OCI-LY7 (cell line): Measurements from ENCODE around the gene KIFC1. TPM values are rescaled to one million over a fixed set of nuclear protein-coding genes. Genes with fewer than 3 reads are reported as not detected.
"Not testable (repeated sequence)": the region's sequence is repeated elsewhere in the genome, so short reads cannot be mapped to it uniquely, and the experiment has no call there.

ENCODE experiments used
- BruUV-seq: library from RNA; stranded (reverse); fragments of 400-500 nt; replicated peaks from 2 replicates; lab custom pipeline; 2021; lab: Mats Ljungman, UMichigan
- CTCF ChIA-PET: fragments of 300-600 bp; sonication (Branson Sonifier 250); formaldehyde crosslinking; loops from one replicate; lab custom pipeline; 2022; ENCODE audit warnings: antibody characterized with exemption; ENCODE audit not compliant: unreplicated experiment; lab: Charles Lee
- POLR2A ChIA-PET: fragments of 300-600 bp; sonication (Branson Sonifier 250); formaldehyde crosslinking; loops from one replicate; lab custom pipeline; 2022; ENCODE audit warnings: antibody characterized with exemption; lab: Charles Lee
- DNase-seq: peaks from one replicate; pipeline ENCODE4 v3.0.0-alpha.2; 2015; ENCODE audit warnings: low spot score
- H2AFZ ChIP-seq: fragments of 200-600 bp; sonication (generic), shearing (Covaris generic); 2 replicates; pipeline ENCODE4 v1.6.1; 2014; ENCODE audit warnings: mild to moderate bottlenecking, antibody characterized with exemption, low read length, moderate library complexity
- H3K27ac ChIP-seq: fragments of 200-600 bp; sonication (generic); 2 replicates; pipeline ENCODE4 v1.5.1; 2014; ENCODE audit warnings: mixed run types, low read depth, mild to moderate bottlenecking, moderate library complexity, low read length, inconsistent platforms; ENCODE audit not compliant: poor library complexity, severe bottlenecking
- H3K36me3 ChIP-seq: fragments of 200-600 bp; sonication (generic); 2 replicates; pipeline ENCODE4 v1.6.1; 2014; ENCODE audit warnings: mild to moderate bottlenecking, antibody characterized with exemption, low read length, moderate library complexity, mixed read lengths; ENCODE audit not compliant: insufficient read depth
- H3K4me1 ChIP-seq: fragments of 200-600 bp; sonication (generic); 2 replicates; pipeline ENCODE4 v1.5.1; 2014; ENCODE audit warnings: mild to moderate bottlenecking, low read length; ENCODE audit not compliant: insufficient read depth, poor library complexity, severe bottlenecking
- H3K4me2 ChIP-seq: fragments of 200-600 bp; sonication (generic); 2 replicates; pipeline ENCODE4 v1.6.1; 2014; ENCODE audit warnings: mild to moderate bottlenecking, low read length
- H3K4me3 ChIP-seq: fragments of 200-600 bp; sonication (generic); 2 replicates; pipeline ENCODE4 v1.5.1; 2014; ENCODE audit warnings: mild to moderate bottlenecking, low read depth, low read length; ENCODE audit not compliant: poor library complexity, severe bottlenecking
- H3K79me2 ChIP-seq: fragments of 200-600 bp; sonication (generic); 2 replicates; pipeline ENCODE4 v1.6.1; 2016; ENCODE audit warnings: low read depth, mild to moderate bottlenecking, low read length, moderate library complexity, mixed read lengths; ENCODE audit not compliant: insufficient read depth
- H3K9me2 ChIP-seq: fragments of 200-600 bp; sonication (generic); 2 replicates; pipeline ENCODE4 v1.6.1; 2016; ENCODE audit warnings: mild to moderate bottlenecking, low read length, mixed read lengths; ENCODE audit not compliant: insufficient read depth
- H3K9me3 ChIP-seq: fragments of 200-600 bp; sonication (generic); 2 replicates; pipeline ENCODE4 v1.6.1; 2014; ENCODE audit warnings: mild to moderate bottlenecking, mixed run types, low read length, mixed read lengths
- H4K20me1 ChIP-seq: fragments of 200-600 bp; sonication (generic); 2 replicates; pipeline ENCODE4 v1.6.1; 2014; ENCODE audit warnings: mild to moderate bottlenecking, antibody characterized with exemption, low read length, moderate library complexity, mixed read lengths; ENCODE audit not compliant: insufficient read depth
- EZH2phosphoT487 ChIP-seq: fragments of 200-600 bp; sonication (generic); IDR thresholded peaks from 2 replicates; pipeline ENCODE4 v1.6.1; 2018; ENCODE audit warnings: low read depth, borderline replicate concordance, mild to moderate bottlenecking, mixed run types, antibody characterized with exemption, low read length, moderate library complexity, mixed read lengths
- intact Hi-C: fragments of 100-400 bp; cut with micrococcal nuclease; formaldehyde crosslinking; loops from one replicate; pipeline ENCODE4 v1.10.0; 2022; ENCODE audit not compliant: unreplicated experiment
- total RNA-seq, 2 experiments: library from RNA; depleted of rRNA in 1 of 2; stranded (reverse); fragments of >200 nt in 1 of 2; shearing (Covaris generic) in 1 of 2; gene quantifications; 2 replicates each; pipeline ENCODE4 v1.2.3, GENCODE V29; 2014 to 2022
- TF ChIP-seq, protein P1 (sequence below): fragments of 200-600 bp; sonication (generic); conservative IDR thresholded peaks from 2 replicates; pipeline ENCODE4 v1.5.1; 2014; ENCODE audit warnings: mild to moderate bottlenecking, antibody characterized with exemption, low read length, moderate library complexity, mixed read lengths

Gene KIFC1
- total RNA-seq, 2 experiments from 2014 or later: 138 to 167 TPM

DNA sequence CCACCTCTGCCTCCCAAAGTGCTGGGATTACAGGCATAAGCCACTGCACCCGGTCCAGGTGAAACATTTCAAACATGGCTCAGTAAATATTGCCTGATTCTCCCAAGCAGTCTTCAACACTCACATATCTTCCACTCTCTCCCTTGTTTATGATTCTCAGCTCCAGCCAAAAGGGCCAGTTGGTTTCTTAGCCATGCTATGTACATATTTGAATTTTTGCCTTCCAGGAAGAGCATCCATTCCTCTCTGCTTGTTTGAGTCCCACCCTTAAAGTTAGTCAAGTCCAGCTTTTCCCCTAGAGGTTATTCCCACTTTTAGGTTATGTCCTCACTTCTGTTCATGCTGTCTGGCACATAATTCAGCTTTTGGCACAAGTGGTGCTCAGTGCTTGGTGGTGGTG is 5.9 kb downstream of the KIFC1 start:
- no peaks in the 10 kb centered on the region for H3K9me2 ChIP-seq
- DNase-seq: no peak
- H3K4me3 ChIP-seq: no peak overlapping the region
- H3K79me2 ChIP-seq: peaks cover 89% of the 10 kb centered on the region
- POLR2A ChIA-PET: no interaction called here
- peaks cover 28% of the 10 kb centered on the region for H4K20me1 ChIP-seq
- CTCF ChIA-PET: no interaction called here
- H2AFZ ChIP-seq: no peak overlapping the region
- no peaks in the 10 kb centered on the region for H3K9me3 ChIP-seq
- intact Hi-C loops: loop anchor here (10.0 kb wide), 1 partner anchor 1583 kb away; the partner anchor contains the start of genes HSPA1A and HSPA1L
- H3K4me2 ChIP-seq: no peak overlapping the region
- peaks cover 91% of the 10 kb centered on the region for H3K36me3 ChIP-seq
- no peak for TF ChIP-seq EZH2phosphoT487
- TF ChIP-seq, protein P1, sequence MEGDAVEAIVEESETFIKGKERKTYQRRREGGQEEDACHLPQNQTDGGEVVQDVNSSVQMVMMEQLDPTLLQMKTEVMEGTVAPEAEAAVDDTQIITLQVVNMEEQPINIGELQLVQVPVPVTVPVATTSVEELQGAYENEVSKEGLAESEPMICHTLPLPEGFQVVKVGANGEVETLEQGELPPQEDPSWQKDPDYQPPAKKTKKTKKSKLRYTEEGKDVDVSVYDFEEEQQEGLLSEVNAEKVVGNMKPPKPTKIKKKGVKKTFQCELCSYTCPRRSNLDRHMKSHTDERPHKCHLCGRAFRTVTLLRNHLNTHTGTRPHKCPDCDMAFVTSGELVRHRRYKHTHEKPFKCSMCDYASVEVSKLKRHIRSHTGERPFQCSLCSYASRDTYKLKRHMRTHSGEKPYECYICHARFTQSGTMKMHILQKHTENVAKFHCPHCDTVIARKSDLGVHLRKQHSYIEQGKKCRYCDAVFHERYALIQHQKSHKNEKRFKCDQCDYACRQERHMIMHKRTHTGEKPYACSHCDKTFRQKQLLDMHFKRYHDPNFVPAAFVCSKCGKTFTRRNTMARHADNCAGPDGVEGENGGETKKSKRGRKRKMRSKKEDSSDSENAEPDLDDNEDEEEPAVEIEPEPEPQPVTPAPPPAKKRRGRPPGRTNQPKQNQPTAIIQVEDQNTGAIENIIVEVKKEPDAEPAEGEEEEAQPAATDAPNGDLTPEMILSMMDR: no peak
- no TSS peak for BruUV-seq
- no peak overlapping the region for H3K27ac ChIP-seq
- peaks cover 25% of the 10 kb centered on the region for H3K4me1 ChIP-seq

- H3K4me3 ChIP-seq, BruUV-seq, H3K9me3 ChIP-seq, H3K9me2 ChIP-seq, CTCF ChIA-PET, DNase-seq, POLR2A ChIA-PET, H3K4me2 ChIP-seq, H3K27ac ChIP-seq, H2AFZ ChIP-seq: not testable (repeated sequence)
- Histone ChIP-seq H3K4me1 (peaks cover 25% of the 10 kb centered on the region), H3K79me2 (peaks cover 87% of the 10 kb centered on the region), H4K20me1 (peaks cover 23% of the 10 kb centered on the region), H3K36me3 (peaks cover 91% of the 10 kb centered on the region)
- intact Hi-C loops: loop anchor here (10.0 kb wide), 1 partner anchor 1584 kb away; the partner anchor contains the start of genes HSPA1A and HSPA1L
Observed at GRCh38 chr6:33398601-33399000, 7.0 kb downstream of the KIFC1 start.

GRCh38 chr6:33399881-33400280 is 8.3 kb downstream of the KIFC1 start:
- H3K79me2 ChIP-seq: peaks cover 74% of the 10 kb centered on the region
- POLR2A ChIA-PET, H2AFZ ChIP-seq, H3K9me2 ChIP-seq, H3K4me3 ChIP-seq, CTCF ChIA-PET, DNase-seq, H3K27ac ChIP-seq, H3K9me3 ChIP-seq, H3K4me2 ChIP-seq: not testable (repeated sequence)
- H4K20me1 ChIP-seq: peaks cover 12% of the 10 kb centered on the region
- BruUV-seq: TSS peak; percentile 26
- H3K36me3 ChIP-seq: peaks cover 91% of the 10 kb centered on the region
- intact Hi-C loops: loop anchor here (10.0 kb wide), 1 partner anchor 1585 kb away; the partner anchor contains the start of genes HSPA1A and HSPA1L
- H3K4me1 ChIP-seq: peaks cover 13% of the 10 kb centered on the region

DNA sequence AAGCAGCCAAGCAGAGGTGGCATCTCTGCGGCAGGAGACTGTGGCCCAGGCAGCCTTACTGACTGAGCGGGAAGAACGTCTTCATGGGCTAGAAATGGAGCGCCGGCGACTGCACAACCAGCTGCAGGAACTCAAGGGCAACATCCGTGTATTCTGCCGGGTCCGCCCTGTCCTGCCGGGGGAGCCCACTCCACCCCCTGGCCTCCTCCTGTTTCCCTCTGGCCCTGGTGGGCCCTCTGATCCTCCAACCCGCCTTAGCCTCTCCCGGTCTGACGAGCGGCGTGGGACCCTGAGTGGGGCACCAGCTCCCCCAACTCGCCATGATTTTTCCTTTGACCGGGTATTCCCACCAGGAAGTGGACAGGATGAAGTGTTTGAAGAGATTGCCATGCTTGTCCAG is 13.3 kb downstream of the KIFC1 start:
- H3K4me1 ChIP-seq: peaks cover 11% of the 10 kb centered on the region
- ChIA-PET CTCF (no interaction called here), POLR2A (no interaction called here)
- TF ChIP-seq, protein P1: no peak
- TF ChIP-seq EZH2phosphoT487: no peak
- DNase-seq: no peak
- no peak overlapping the region for H3K4me2 ChIP-seq
- no peak overlapping the region for H3K27ac ChIP-seq
- no TSS peak for BruUV-seq
- H3K36me3 ChIP-seq: peaks cover 95% of the 10 kb centered on the region
- H2AFZ ChIP-seq: no peak overlapping the region
- H3K9me3 ChIP-seq: no peaks in the 10 kb centered on the region
- no peak overlapping the region for H3K4me3 ChIP-seq
- no peaks in the 10 kb centered on the region for H4K20me1 ChIP-seq
- H3K9me2 ChIP-seq: no peaks in the 10 kb centered on the region
- intact Hi-C loops: no loop called here
- H3K79me2 ChIP-seq: peaks cover 25% of the 10 kb centered on the region
